Kidney glomerular epithelial cell (primary cell): Measurements from ENCODE around the gene ZNF331.

Source experiments
- DNase-seq: peaks from one replicate; lab custom pipeline; 2025; lab: John Stamatoyannopoulos, UW

The ZNF331 gene

GRCh38 chr19:53626976-53627375 lies 89.0 kb downstream of the ZNF331 start:
- DNase-seq, result no peak
